RKO (cell line): ENCODE measurements around the gene KIF6.
A peak's percentile ranks its signal among the peaks of the same experiment; 100 is the strongest.

ENCODE experiments used
- DNase-seq: peaks from one replicate; pipeline ENCODE4 v3.0.0-alpha.2; 2016; ENCODE audit warnings: low spot score

KIF6 gene

GRCh38 chr6:39420300-39421265 lies 304.6 kb downstream of the KIF6 start:
- no peak for DNase-seq

GRCh38 chr6:39419607-39420006 lies 305.6 kb downstream of the KIF6 start:
- DNase-seq, result no peak

- no peak for DNase-seq
Measured at GRCh38 chr6:39417440-39417839, 307.8 kb downstream of the KIF6 start.

GRCh38 chr6:39416728-39417127 lies 308.5 kb downstream of the KIF6 start:
- DNase-seq, result peak; percentile 10

- no peak for DNase-seq
Measured at GRCh38 chr6:39416026-39416425, 309.2 kb downstream of the KIF6 start.

- no peak for DNase-seq
Measured at GRCh38 chr6:39415482-39415881, 309.7 kb downstream of the KIF6 start.

- peak; percentile 12 for DNase-seq
Measured at GRCh38 chr6:39411465-39411864, 313.7 kb downstream of the KIF6 start.

GRCh38 chr6:39411001-39411400 lies 314.2 kb downstream of the KIF6 start:
- DNase-seq, result no peak

GRCh38 chr6:39409889-39410288 lies 315.3 kb downstream of the KIF6 start:
- DNase-seq, result no peak

GRCh38 chr6:39407446-39407993 lies 317.7 kb downstream of the KIF6 start:
- no peak for DNase-seq

GRCh38 chr6:39404312-39404711 lies 320.9 kb downstream of the KIF6 start:
- DNase-seq, result no peak

- DNase-seq, result no peak
Measured at GRCh38 chr6:39403304-39403703, 321.9 kb downstream of the KIF6 start.

- no peak for DNase-seq
Measured at GRCh38 chr6:39402239-39402751, 322.9 kb downstream of the KIF6 start.

GRCh38 chr6:39401376-39401775 lies 323.8 kb downstream of the KIF6 start:
- no peak for DNase-seq

GRCh38 chr6:39400026-39400425 lies 325.2 kb downstream of the KIF6 start:
- no peak for DNase-seq

- DNase-seq, result no peak
Measured at GRCh38 chr6:39396854-39397253, 328.4 kb downstream of the KIF6 start.

- DNase-seq, result no peak
Measured at GRCh38 chr6:39393075-39393474, 332.1 kb downstream of the KIF6 start.

GRCh38 chr6:39391182-39391581 lies 334.0 kb downstream of the KIF6 start:
- no peak for DNase-seq

GRCh38 chr6:39389484-39389767 lies 335.8 kb downstream of the KIF6 start:
- DNase-seq, result peak; percentile 2

- no peak for DNase-seq
Measured at GRCh38 chr6:39388606-39389483, 336.4 kb downstream of the KIF6 start.

GRCh38 chr6:39387785-39388184 lies 337.4 kb downstream of the KIF6 start:
- DNase-seq, result no peak

- no peak for DNase-seq
Measured at GRCh38 chr6:39386487-39386886, 338.7 kb downstream of the KIF6 start.
